K562 (cell line): ENCODE results near the gene DDX41. TPM values are rescaled to one million over a fixed set of nuclear protein-coding genes. Genes with fewer than 3 reads are reported as not detected.

ENCODE experiments used
- L3MBTL2 ChIP-seq: fragments of 450-650 bp; IDR thresholded peaks from 2 replicates; pipeline ENCODE4 v1.6.1; 2016; ENCODE audit warnings: mild to moderate bottlenecking, moderate library complexity
- MCM3 ChIP-seq: fragments of 450-650 bp; IDR thresholded peaks from 2 replicates; pipeline ENCODE4 v1.6.1; 2016
- MGA ChIP-seq: fragments of 450-650 bp; IDR thresholded peaks from 2 replicates; pipeline ENCODE4 v1.6.1; 2016; ENCODE audit warnings: mild to moderate bottlenecking, moderate library complexity
- polyA plus RNA-seq, 8 experiments: library from polyadenylated mRNA; depleted of rRNA in 4 of 8; stranded (reverse) in 5 of 8; unstranded in 3 of 8; fragments of >200 nt; fragmentation: Nextera tagmentation in 2 of 8; fragmentation: Illumina TruSeq in 1 of 8; extraction: Ambion mirVana in 2 of 8; extraction: Trizol in 1 of 8; gene quantifications; 2 replicates each; pipeline versions ENCODE4 v1.2.1 to v1.2.3, GENCODE V29; 2011 to 2014; ENCODE audit warnings: inconsistent platforms in 1 of 8, missing spikeins in 1 of 8
- total RNA-seq, 7 experiments: library from RNA; depleted of rRNA in 6 of 7; stranded (reverse); fragments of >200 nt in 6 of 7; fragmentation: Illumina TruSeq in 2 of 7; extraction: Trizol in 2 of 7; gene quantifications; 2 replicates each; pipeline versions ENCODE4 v1.2.1 to v1.2.3, GENCODE V29; 2011 to 2021; ENCODE audit warnings: low replicate concordance in 1 of 7
- TF ChIP-seq, protein P1 (sequence below), 2 experiments: fragments of 450-650 bp in 1 of 2; sonication (generic) in 1 of 2; formaldehyde crosslinking in 1 of 2; IDR thresholded peaks; 2 replicates each; pipeline versions ENCODE4 v1.7.1 to v1.9.0; 2016 to 2022; ENCODE audit warnings: inconsistent platforms in 1 of 2, mild to moderate bottlenecking in 1 of 2, missing genetic modification reagents in 1 of 2
- TF ChIP-seq, protein P2 (sequence below): fragments of 450-650 bp; IDR thresholded peaks from 2 replicates; pipeline ENCODE4 v1.6.1; 2016; ENCODE audit warnings: antibody characterized with exemption

DDX41 gene
- total and polyA plus RNA-seq, 9 of the 15 experiments (the other 6 are each of a cell fraction or from before 2014, with no cell fraction given) = 38.2 to 284 (median 116) TPM

GRCh38 chr5:177474002-177474476 is 42.7 kb downstream of the DDX41 start (continued):
- peak; percentile 81 for TF ChIP-seq MGA
- TF ChIP-seq, protein P1, sequence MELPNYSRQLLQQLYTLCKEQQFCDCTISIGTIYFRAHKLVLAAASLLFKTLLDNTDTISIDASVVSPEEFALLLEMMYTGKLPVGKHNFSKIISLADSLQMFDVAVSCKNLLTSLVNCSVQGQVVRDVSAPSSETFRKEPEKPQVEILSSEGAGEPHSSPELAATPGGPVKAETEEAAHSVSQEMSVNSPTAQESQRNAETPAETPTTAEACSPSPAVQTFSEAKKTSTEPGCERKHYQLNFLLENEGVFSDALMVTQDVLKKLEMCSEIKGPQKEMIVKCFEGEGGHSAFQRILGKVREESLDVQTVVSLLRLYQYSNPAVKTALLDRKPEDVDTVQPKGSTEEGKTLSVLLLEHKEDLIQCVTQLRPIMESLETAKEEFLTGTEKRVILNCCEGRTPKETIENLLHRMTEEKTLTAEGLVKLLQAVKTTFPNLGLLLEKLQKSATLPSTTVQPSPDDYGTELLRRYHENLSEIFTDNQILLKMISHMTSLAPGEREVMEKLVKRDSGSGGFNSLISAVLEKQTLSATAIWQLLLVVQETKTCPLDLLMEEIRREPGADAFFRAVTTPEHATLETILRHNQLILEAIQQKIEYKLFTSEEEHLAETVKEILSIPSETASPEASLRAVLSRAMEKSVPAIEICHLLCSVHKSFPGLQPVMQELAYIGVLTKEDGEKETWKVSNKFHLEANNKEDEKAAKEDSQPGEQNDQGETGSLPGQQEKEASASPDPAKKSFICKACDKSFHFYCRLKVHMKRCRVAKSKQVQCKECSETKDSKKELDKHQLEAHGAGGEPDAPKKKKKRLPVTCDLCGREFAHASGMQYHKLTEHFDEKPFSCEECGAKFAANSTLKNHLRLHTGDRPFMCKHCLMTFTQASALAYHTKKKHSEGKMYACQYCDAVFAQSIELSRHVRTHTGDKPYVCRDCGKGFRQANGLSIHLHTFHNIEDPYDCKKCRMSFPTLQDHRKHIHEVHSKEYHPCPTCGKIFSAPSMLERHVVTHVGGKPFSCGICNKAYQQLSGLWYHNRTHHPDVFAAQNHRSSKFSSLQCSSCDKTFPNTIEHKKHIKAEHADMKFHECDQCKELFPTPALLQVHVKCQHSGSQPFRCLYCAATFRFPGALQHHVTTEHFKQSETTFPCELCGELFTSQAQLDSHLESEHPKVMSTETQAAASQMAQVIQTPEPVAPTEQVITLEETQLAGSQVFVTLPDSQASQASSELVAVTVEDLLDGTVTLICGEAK (IDR thresholded peaks at IDR 0.05) = 0 out of 2 replicates have a peak, but pooled peaks have one; percentile 12
- TF ChIP-seq, protein P1 (CRISPR knock-in tag; IDR thresholded peaks at IDR 0.05) = no peak
- TF ChIP-seq, protein P2, sequence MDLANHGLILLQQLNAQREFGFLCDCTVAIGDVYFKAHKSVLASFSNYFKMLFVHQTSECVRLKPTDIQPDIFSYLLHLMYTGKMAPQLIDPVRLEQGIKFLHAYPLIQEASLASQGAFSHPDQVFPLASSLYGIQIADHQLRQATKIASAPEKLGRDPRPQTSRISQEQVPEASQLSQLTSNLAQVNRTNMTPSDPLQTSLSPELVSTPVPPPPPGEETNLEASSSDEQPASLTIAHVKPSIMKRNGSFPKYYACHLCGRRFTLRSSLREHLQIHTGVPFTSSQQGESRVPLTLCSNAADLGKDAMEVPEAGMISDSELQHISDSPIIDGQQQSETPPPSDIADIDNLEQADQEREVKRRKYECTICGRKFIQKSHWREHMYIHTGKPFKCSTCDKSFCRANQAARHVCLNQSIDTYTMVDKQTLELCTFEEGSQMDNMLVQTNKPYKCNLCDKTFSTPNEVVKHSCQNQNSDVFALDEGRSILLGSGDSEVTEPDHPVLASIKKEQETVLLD = 0 out of 2 replicates have a peak, but pooled peaks have one; percentile 34
- no peak for TF ChIP-seq MCM3
- TF ChIP-seq L3MBTL2 = 0 out of 2 replicates have a peak, but pooled peaks have one; percentile 27
